Calu3 (cell line): ENCODE data around the gene GRIK1. TPM values are rescaled to one million over a fixed set of nuclear protein-coding genes. Genes with fewer than 3 reads are reported as not detected.

Source experiments
- BruUV-seq: library from RNA; stranded (reverse); fragments of 400-500 nt; replicated peaks from 2 replicates; lab custom pipeline; 2021; lab: Mats Ljungman, UMichigan
- CTCF ChIA-PET: fragments of 300-600 bp; sonication (Branson Sonifier 250); formaldehyde crosslinking; loops from one replicate; lab custom pipeline; 2022; ENCODE audit warnings: antibody characterized with exemption; lab: Charles Lee
- DNase-seq: peaks from one replicate; pipeline ENCODE4 v3.0.0; 2022
- H3K27ac Mint-ChIP-seq: one replicate; pipeline ENCODE4 v1.8.0; 2022; ENCODE audit warnings: mixed read lengths; ENCODE audit not compliant: unreplicated experiment
- H3K27me3 Mint-ChIP-seq: one replicate; pipeline ENCODE4 v1.8.0; 2022; ENCODE audit warnings: mixed read lengths; ENCODE audit not compliant: unreplicated experiment
- H3K36me3 Mint-ChIP-seq: one replicate; pipeline ENCODE4 v1.8.0; 2022; ENCODE audit warnings: mild to moderate bottlenecking, moderate library complexity, mixed read lengths; ENCODE audit not compliant: insufficient read depth, unreplicated experiment
- H3K4me1 Mint-ChIP-seq: one replicate; pipeline ENCODE4 v1.8.0; 2022; ENCODE audit warnings: mild to moderate bottlenecking, low read depth, mixed read lengths; ENCODE audit not compliant: unreplicated experiment
- H3K4me3 Mint-ChIP-seq: one replicate; pipeline ENCODE4 v1.8.0; 2022; ENCODE audit warnings: mild to moderate bottlenecking, low read depth, moderate library complexity, mixed read lengths; ENCODE audit not compliant: unreplicated experiment
- H3K9me3 Mint-ChIP-seq: one replicate; pipeline ENCODE4 v1.8.0; 2022; ENCODE audit warnings: low read depth, mixed read lengths; ENCODE audit not compliant: unreplicated experiment
- CTCF ChIP-seq: fragments of 200-600 bp; IDR thresholded peaks from one replicate; pipeline ENCODE4 v1.8.0; 2022; ENCODE audit warnings: antibody characterized with exemption; ENCODE audit not compliant: unreplicated experiment
- intact Hi-C: fragments of 100-400 bp; cut with micrococcal nuclease; formaldehyde crosslinking; loops from one replicate; pipeline ENCODE4 v1.10.0; 2022; ENCODE audit not compliant: unreplicated experiment
- total RNA-seq: library from RNA; stranded (reverse); gene quantifications from 2 replicates; pipeline ENCODE4 v1.2.3, GENCODE V29; 2022

The GRIK1 gene
- total RNA-seq, 1 experiment from 2014 or later, result not detected

- Mint-ChIP-seq H3K27ac (no peak overlapping the region), H3K36me3 (no peaks in the 10 kb centered on the region), H3K4me1 (no peaks in the 10 kb centered on the region), H3K27me3 (no peaks in the 10 kb centered on the region), H3K9me3 (no peaks in the 10 kb centered on the region), H3K4me3 (no peak overlapping the region)
- no TSS peak for BruUV-seq
- CTCF ChIA-PET, result no interaction called here
- intact Hi-C loops, result no loop called here
- no peak for TF ChIP-seq CTCF
- no peak for DNase-seq
Measured at GRCh38 chr21:29860346-29860745, 79.5 kb downstream of the GRIK1 start.

GRCh38 chr21:29857150-29857549 lies 82.6 kb downstream of the GRIK1 start:
- Mint-ChIP-seq H3K9me3 (no peaks in the 10 kb centered on the region), H3K36me3 (no peaks in the 10 kb centered on the region), H3K4me3 (no peak overlapping the region), H3K27ac (no peak overlapping the region), H3K4me1 (no peaks in the 10 kb centered on the region), H3K27me3 (no peaks in the 10 kb centered on the region)
- intact Hi-C loops, result no loop called here
- CTCF ChIA-PET, result no interaction called here
- TF ChIP-seq CTCF, result no peak
- no TSS peak for BruUV-seq
- no peak for DNase-seq

- no peak overlapping the region for H3K27ac Mint-ChIP-seq
- intact Hi-C loops, result no loop called here
- no peak for DNase-seq
- H3K27me3 Mint-ChIP-seq, result no peaks in the 10 kb centered on the region
- CTCF ChIA-PET, result no interaction called here
- H3K36me3 Mint-ChIP-seq, result no peaks in the 10 kb centered on the region
- BruUV-seq, result no TSS peak
- no peaks in the 10 kb centered on the region for H3K4me1 Mint-ChIP-seq
- TF ChIP-seq CTCF, result no peak
- no peaks in the 10 kb centered on the region for H3K9me3 Mint-ChIP-seq
- no peak overlapping the region for H3K4me3 Mint-ChIP-seq
Measured at GRCh38 chr21:29854795-29855194, 85.0 kb downstream of the GRIK1 start.

GRCh38 chr21:29851611-29852010 lies 88.2 kb downstream of the GRIK1 start:
- CTCF ChIA-PET, result no interaction called here
- no TSS peak for BruUV-seq
- intact Hi-C loops, result no loop called here

More at GRCh38 chr21:29851611-29852010, 88.2 kb downstream of the GRIK1 start:
- Mint-ChIP-seq H3K27ac (no peak overlapping the region), H3K27me3 (no peaks in the 10 kb centered on the region), H3K4me3 (no peak overlapping the region), H3K9me3 (no peaks in the 10 kb centered on the region), H3K4me1 (no peaks in the 10 kb centered on the region), H3K36me3 (no peaks in the 10 kb centered on the region)
- no peak for DNase-seq
- no peak for TF ChIP-seq CTCF
